Eye (tissue), 1 donor: ENCODE data around the gene CYB561D1.

Experiments
- DNase-seq: peaks from one replicate; pipeline ENCODE4 v3.0.0-alpha.2; 2015

Gene CYB561D1

DNA sequence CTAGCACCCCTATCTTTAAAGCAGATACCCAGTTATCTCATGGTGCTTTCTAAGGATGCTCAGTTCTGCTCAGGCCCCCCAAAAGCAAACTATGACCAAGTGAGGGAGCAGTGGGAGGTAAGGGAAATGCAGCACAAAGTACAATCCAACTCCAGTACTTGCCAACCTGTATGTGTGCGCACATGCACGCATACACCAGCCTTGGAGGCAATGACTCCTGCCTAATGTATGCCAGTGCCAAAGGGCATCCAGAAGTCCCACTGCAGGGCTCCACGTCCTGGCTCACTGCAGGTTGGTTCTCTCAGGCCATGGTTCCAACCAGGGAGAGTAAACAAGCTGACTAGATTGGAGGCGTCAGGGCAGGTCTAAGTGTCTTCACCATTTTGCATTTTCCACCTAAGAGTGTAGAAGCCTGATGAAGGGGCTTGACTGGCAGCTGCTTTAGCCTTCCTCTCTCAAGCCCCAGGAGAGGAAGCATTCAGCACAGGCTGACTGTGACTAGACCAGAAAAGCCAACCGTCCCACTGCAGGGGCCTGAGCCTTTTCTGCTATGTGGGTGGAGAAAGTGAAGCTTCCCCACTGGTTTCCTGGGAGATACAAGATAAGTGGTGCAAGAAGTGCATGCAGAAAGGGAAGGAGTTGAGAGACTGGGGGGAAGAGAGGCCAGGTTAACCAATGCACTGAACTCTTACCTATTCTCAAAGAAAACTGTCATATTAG, 7.9 kb downstream of the CYB561D1 start:
- no peak for DNase-seq

DNA sequence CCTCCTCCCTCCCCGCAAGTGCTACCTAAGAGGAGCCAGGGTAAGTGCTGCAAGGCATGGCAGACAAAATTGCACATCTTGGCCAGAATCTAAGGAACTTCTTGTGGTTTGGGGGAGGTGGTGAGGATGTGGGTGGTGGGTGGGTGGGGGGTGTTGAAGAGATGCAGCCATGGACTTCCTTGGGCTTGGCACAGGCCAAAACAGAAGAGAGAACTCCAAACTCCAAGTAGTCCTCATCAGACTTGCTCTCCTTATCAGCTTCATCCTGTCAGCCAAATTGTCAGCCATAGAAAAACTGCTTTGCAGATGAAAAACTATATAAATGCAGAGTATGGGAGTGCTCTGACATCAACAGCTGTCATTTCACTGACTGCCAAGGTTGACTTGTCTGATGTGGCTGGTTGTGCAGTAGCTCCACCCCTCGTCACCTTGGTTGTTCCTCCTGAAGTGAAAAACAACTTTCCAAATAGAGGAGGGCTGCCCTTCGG, 8.5 kb downstream of the CYB561D1 start:
- DNase-seq = no peak

DNA sequence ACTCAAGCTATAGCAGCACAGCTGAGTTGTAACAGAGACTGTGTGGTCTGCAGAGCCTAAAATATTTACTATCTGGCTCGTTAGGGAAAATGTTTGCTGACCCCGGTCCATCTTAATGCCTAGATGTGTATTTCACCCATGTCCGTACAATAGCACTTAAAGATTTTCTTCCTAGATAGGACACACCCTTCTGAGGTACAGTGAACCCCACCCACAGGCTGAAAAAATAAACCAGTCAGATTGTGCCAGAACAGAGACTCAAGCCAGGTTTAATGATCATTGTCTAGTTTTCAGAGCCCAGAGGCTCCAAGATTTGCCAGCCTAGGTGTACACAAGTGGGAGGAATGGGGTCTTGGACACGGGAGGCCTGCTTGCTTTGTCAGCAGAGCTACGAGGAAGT, 10.0 kb downstream of the CYB561D1 start:
- no peak for DNase-seq

DNA sequence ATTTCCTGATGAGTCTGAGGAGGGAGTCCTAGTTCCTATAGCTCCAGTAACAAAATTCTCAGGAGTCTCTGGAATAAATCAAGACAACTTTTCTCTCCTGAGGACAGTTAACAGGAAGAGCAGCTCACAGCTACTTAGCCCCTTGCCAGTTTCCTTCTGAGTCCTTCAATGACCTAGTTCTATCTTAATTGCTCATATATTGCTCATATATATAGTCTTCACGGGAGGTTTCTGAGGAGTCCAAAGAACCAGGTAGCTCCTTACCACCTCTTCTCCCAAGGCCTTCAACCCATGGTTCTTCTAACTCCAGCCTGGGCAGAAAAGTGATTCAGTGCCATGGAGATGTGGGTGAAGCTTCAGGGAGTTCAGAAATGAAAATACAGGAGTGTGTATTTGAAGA, 11.1 kb downstream of the CYB561D1 start:
- no peak for DNase-seq

DNA sequence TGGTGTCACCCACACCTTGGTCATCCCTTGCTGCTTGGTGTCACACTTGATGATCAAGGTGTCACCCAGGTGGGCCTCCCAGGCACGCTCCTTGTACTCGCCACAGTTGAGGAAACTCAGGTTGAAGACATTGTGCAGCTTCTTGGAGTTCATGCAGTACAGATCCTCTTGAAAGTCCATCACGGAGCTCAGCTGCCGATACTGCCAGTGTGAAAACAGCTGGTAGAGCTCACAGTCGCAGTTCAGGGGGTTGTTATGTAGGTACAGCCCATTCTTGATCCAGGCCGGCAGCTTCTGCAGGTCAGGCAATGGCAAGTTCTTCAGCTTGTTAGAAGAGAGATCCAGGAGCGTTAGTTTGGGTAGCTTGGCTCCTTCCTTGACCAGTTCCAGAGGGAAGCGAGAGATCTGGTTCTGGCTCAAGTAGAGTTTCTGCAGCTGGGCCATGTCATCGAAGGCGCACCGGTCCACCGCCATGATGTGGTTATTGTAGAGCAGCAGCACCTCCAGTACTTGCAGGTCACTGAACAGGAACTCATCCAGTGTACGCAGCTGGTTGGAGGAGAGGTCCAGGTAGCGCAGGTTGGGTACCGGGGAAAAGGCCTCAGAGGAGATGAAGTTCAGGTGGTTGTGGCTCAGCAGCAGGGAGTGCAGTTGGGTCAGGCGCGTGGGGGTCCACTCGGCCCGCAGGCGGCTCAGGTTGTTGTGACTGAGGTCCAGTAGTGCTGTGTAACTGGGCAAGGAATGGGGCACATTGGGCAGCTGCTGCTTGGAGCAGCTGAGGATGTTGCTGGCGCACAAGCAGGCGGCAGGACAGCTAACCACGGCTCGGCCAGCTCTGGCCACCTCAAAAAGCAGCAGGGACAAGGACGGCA, 14.3 kb downstream of the CYB561D1 start:
- no peak for DNase-seq

DNA sequence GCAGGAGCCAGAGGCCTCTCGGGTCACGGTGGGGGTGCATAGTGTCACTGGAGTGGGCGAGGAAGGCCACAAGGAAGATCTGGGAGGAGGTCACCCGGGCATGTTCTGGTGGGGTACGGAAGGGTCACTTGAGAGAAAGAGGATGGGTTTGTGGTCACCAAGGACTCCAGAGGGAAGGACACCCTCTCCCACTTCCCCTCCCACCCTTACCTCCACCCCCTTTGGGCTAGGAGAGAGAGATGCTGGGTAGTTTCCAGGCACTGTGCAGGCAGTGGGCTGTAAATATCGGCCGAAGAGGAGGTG, 14.9 kb downstream of the CYB561D1 start:
- no peak for DNase-seq

DNA sequence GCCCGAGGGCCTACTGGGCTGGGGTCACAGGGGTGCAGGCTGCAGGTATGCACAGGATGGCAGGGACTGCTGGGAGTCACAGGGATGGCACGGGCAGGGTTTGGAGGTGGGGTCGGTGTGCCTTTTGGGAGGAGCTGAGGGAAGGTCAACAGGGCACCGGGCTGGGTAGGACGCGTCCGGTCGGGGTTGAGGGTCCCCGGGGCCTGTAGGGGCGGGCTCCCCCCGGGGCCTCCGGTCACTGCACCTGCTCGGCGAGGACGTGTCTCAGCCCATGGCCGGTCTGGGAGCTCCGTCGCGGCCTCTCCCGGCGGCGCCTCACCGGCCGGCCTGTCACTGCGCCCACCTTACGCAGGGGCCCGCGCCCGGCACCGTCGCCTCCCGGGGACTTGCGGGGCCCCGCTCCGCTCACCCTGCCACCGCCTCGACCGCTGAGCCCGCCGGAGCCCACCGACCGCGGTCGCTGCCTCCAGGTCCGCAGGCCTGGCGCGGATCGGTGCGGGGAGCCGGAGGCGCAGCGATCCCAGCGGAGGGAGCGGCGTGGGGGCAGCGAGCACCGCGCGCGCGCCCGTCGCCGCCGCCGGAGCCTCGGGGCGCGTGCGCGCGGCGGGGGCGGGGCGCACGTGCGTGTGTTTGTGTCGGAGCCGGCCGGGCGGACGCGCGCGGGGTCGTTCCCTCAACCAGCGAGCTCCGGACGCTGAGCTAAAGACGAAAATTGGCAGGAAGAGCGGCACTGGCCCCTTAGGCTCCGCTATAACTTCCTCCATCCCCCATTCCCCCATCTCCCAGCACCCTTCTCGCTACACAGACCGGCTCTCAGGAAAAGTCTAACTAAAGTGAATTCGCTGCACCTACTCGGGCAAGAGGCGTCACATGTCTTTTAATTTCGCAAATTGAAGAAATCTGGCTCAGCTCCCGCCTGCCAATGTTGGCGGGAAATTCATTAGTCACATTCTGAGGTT, 15.6 kb downstream of the CYB561D1 start, which contains the start of gene AMIGO1:
AMIGO1 (minus strand) TSS at position 552 of the 959 bp plus-strand sequence. CDS start 815 bp downstream, outside the sequence.
- peak; percentile 86 for DNase-seq

DNA sequence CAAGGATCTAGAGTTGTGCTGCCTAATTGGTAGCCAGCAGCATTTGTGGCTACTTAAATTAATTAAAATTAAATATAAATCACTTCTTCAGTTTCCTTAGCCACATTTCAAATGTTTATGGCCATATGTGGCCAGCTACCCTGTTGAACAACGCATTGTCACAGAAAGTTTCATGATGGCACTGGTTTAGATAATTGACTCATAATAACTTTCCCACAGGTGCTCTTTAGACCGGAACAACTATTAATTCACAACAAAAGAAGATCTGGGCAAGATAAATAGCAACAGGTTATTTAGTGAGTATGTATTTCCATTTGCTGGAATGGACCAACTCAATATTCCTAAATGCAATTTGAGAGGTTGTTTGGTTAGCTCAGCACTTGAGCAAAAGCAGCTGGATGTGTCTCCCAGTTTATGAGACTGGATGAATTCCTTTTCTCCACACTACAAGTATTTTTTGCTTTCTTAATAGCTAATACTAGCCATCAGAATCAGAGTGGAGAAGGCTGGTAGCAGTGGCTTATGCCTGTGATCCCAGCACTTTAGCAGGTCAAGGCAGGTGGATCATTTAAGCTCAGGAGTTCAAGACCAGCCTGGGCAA, 19.3 kb downstream of the CYB561D1 start:
- no peak for DNase-seq

DNA sequence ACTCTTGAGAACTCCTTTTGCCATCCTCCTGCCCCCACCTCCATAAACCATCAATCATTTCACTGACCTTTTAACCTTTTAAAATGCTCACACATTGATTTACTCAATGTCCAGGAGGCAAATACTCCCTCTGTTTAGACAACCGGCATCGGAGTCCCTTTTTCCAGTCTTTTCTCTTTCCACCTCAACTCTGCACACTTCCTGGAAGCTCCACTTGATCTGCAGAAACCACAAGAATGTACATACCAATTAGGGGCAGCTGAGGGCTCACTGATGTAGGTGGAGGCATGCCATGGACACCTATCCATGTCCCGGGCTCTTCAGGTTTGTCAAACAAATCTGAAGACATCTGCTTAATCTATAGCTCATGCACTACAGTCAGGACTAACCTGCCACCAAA, 21.0 kb downstream of the CYB561D1 start:
- DNase-seq = no peak

DNA sequence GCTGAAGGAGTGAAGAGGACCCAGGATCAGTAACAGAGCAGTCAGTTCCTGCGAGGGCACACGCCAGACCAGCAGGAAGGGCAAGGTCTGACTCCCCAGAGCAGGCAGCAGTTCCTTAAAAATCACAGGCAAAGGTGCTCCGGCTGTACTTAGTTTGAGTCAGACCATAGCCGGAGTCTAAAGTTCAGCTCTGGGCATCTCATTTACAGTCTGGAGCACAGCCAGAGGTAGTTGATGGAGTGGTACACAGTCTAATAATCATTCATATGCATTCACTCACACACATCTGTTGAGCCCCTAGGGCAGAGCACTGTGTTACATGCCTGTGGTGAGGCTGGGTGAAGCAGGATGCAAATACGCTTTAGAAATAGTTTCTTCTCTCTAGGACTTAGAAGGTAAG, 23.0 kb downstream of the CYB561D1 start:
- DNase-seq = no peak

DNA sequence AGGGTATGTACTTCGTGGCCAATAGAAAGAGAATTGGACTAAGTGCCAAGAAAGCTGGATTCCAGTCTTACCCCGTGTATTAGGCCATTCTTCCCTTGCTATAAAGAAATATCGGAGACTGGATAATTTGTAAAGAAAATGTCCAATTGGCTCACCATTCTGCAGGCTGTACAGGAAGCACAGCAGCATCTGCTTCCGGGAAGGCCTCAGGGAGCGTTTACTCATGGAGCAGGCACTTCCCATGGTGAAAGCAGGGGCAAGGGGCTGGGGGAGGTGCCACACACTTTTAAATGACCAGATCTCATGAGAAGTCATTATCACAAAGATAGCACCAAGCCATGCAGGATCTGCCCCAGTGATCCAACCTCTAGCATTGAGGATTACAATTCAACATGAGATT, 23.4 kb downstream of the CYB561D1 start:
- no peak for DNase-seq

DNA sequence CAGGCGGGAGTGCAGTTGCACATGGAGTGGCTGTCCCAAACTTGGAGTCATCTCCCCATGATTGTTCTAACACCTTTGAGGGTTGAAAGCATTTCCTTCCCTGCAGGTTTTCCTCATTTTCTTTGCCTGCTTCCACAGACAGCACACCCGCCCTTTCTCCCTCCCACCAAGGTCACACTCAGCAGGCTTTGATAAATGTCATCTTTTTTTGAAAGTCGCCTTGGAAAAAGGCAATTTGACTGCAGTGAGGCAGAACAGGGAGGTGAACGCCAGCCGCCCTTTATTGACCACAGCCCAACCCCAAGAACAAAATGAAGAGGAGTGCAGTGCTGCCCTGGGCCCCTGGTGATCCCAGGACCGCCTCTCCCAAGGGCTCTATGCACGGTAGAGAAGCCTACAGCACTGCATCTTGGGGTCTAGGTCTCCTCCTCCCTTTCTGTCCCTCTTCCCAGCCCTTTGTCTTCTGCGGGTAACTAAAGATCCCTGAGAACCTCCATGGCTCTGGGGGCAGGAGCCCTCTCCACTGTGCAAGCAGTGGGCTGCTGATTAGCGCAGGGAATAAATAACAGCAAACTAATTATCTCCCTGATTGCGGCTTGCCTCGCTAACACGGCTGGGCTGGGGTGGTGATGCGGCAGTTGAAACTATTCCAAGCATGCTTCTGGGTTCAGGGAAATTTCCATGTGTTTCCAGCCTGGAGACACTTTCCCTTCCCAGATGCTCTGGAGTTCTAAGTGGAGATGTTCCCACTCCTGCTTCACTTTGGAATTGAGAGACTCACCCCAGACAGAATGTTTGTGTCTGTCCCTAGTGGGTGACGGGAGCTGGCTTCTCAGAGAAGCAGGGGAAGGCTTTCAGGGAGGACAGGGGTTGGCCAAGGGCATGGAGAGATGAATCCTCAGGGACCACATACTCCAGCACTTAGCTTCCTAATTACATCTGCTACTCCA, 27.4 kb downstream of the CYB561D1 start:
- peak; percentile 48 for DNase-seq

DNA sequence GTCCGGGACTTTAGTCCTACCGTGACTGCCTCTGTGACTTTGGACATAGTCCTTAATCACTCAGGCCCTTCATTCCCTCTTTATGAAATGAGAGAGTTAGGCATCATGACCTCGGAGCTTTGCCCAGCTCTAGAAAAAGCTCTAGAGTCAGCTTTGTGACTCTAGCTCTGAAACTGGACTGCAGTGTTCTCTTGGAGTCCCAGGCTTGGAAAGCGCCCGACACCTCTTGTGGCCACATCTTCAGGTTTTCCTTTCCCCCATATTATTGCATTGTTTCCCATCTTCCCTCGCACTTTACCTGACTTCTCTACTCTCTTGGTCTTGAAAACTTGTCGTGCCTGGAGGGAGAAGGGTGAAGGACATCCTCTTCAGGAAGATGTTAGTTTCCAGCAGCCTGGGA, 28.1 kb downstream of the CYB561D1 start:
- DNase-seq = no peak

DNA sequence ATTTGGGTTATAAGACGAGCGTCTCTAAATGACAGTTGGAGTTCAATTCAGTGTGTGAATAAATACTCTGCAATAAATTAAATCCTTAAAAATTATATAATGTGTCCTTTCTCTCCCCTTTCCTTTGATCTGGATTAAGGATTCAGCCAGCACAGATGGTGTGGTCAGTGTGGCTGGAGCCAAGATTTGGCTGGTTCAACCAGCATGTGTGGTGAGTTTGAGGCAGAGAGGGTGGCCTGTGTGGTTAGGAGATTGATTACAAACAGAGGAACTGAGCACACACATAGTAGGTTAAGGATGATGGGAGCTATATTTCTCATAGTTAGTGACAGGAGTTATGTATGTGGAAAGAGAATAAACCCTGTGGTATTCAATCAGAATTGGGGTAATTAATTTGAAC, 29.8 kb downstream of the CYB561D1 start:
- DNase-seq = no peak

DNA sequence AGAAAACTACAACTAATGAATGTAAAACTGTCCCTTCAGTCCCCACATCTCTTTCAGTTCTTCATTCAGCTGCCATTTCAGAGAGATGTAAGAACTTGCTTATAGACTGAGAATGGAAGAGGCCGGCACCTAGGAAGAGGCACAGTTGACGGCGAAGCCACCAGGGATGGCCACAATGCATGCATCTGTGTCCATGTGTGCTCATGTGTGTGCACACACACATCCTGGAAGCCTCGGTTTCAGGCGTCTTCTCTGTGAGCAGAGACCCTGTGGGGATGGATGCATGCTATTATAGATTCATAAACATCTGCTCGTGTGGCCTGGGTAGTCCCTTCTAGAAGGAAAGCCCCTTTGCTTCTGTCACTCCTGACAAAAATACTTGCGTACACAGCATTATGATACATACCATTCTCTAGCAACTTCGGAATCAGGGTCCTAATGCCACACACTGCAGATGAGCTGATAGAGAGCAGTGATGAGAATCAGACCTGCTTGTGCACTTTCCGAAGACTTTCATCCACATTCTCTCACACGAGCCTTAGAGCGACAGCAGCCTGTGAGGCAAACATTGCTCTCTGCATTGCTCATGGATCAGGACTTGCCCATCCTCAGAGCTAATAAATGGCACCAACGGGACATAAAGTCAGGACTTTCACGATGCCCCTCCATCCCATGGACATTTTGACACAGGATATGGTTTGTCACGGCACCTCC, 33.4 kb downstream of the CYB561D1 start:
- peak; percentile 63 for DNase-seq

DNA sequence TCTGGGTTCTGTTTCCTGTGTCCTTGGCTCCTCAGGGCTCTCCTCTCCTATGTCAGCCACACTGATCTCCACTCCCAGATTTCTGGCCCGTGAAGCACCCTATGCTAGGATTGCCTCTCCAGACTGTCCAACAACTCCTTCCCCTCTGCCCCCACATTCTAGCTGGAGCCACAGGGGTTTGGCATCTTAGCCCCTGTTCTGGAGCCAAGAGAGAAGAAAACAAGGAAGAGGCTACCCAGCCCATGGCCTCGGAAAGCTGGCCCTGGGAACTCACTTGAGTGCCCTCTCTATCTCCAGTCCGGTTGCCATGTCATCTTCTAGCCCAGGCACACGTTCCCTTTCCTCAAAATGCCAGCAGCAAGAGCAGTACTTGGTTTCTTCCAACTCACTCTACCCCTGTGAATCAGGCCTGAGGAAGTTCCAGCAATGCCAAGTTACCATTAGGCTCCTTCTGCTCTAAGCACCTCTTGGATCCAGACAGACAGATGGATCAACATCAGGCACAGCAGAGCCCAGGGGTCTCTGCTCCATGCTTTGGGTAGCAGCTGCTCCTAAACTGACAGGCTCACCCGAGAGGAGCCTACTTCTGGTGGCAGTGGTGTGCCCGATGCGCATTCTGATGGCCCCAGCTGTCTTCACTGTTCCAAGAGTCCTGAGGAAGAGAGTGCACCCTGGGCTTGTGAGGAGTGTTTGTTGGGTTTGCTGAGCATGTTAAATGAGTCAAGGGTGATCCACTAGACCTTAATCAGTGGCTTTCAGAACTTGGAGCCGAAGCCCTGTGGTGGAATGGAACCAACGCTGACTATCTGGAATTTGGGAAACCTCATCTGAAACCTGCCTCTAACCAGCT, 34.2 kb downstream of the CYB561D1 start:
- DNase-seq = no peak

DNA sequence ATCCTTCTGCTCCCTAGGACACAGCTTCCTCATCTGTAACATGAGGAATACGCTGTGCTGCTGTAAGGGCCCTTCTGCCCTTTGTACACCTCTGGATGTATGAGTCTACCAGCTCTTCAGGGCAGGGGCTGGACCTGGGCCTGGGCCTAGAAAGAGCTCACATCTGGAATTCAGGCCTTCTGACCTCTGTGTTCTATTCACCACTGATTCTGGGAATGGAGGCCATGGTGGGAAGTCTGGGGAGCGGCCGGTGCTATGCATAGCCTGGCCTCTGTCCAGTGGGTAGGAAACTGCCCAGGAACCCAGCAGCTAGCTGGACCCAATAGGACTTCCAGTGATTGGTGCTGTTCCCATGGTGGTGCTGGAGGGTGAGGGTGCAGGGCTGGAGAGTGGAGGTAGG, 34.8 kb downstream of the CYB561D1 start:
- DNase-seq = no peak

DNA sequence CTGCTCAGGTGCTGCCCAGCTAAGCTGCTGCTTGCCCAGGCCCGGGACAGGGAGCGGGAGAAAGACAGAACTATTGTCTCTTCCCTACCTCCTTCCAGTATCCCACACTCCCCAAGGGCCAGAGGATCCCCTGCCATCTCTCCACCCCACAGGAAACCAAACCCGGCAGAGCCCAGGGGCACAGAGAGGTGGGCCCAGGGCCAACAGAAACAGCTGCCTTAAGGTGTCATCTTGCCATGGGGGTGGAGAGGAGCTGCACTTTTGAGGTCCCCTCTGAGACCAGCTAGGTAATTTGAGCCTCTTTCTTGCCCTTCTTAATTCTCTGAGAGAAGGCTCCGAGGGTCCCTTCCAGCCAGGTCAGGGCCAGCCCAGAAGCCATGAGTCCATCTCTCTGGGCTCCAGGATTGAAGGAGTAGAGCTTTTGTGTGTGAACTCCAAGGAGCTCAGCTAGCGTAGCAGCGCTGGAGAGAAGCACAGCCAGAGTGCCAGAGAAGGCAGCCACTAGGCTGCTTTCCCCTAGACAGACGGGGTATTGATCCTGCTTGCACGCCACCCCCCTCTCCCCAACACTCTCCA, 36.1 kb downstream of the CYB561D1 start:
- no peak for DNase-seq

DNA sequence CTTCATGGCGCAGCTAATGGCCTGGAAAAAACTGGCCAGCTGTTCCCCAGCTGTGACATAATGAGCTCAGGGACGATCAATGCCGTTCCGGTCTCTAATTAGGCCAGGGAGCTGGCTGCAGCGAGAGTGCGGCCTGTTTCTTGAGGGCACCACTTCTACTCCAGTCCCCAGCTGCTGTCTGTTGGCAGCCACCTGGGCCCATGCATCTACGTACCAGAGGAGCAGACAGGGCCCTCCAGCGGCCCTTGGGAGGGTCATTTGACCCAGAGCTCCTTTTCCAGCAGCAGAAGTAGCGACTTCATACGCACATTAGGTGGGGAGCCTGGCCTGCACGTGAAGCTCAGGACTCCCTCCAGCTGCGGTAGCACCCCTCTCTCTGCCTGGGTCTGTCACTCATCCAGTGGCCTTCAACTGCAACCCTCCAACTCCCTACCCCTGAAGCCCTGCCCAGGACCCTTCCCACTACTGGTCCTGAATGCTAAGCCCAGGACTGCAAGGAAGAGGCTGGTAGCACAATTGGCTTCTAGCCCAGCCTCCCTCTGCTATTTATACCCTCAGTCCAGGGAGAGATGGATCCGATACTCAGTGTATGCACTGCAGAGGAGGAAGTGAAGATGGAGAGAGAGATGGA, 36.7 kb downstream of the CYB561D1 start:
- peak; percentile 97 for DNase-seq
